HG02588 (cell line): ENCODE measurements around the gene ANKS1A.

ENCODE experiments used
- ATAC-seq: cut with Tn5 transposase; IDR thresholded peaks from one replicate; pipeline ENCODE4 v1.9.1; 2021; ENCODE audit warnings: mild to moderate bottlenecking, moderate library complexity; ENCODE audit not compliant: unreplicated experiment

ANKS1A gene

DNA sequence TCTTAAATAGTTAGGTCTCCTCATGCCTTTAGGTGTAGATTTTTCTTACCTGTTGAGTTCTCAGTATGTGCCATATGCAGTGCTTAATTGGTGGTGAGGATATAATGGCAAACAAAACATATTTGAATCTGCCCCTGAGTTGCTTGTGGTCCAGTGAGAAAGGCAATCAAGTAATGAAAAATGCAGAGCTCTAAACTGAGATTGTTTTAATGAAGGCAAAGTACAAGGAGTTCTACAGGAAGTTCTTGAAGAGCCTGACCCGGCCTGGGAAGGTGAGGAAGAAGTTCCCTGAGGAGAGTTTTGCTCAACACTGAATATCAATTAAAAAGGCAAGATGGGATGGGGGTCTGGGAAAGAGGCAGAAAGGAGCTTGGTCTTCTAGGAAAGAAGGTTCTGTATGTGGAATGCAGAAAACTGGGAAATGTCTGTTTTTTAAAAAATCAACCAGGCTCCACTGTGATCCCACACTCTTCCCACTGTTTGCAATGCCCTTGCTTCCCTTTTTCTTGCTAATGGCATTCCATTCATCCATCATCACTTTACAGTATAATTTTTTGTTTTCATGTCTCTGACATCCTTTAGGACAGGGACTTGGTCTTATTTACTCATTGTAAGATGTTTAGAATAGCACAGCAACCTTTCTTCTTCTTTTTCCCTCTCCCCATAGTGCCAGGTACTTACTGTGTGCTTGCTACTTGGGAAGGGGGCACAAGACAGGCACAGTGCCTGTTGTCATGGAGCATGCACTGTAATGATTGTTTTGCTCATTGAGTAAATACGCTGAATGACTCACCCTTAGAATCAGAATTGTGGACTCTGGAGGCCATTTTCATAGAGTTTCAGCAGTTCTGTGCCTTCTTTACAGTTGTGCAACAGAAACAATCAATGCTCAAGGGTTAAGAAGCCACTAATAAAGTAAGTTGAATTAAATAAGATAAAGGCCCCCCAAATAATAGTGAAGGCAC, 64.3 kb downstream of the ANKS1A start:
- no peak for ATAC-seq

DNA sequence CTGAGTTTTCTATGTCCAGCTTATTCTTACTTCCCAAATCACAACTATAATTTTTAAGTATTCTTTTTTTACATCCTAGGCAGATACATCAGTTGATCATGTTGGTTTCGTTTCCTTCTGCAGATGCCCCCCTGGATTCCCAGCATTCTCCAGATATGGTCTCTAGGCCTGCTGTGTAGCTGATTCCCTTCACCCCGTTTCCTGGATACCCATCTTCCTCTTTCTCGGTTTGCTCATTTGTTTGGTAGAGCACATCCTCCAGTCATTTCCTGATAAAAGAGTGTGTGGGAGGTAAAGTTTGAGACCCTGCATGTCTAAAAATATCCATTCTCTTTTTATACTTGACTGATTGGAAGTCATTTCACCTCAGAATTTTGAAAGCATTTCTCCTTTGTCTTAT, 66.4 kb downstream of the ANKS1A start:
- ATAC-seq = no peak

DNA sequence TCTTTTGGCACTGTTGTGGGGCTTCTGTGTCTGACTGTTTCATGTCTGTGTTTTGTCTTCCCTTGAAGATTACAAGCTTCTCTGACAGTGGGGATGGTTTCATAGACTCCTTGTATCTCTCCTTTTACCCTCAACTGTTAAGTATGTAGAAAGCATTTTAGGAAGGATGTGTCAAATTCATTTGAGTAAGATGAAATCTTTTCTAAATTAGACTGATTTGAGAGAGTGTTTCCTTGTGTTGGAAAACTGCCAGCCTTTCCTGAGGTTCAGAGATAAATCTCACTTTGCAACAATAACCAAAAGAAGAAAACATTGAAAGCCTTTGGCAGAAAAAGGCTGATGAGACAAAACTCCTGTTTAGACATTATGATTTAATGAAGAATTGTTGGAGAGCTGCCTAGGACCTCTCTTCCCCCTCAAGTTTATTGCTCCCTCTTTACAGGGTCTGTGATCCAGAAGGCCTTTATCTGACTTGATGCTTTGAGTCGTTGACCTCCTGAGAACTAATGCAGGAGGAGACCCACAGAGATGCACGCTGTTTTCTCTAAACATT, 68.3 kb downstream of the ANKS1A start:
- no peak for ATAC-seq

DNA sequence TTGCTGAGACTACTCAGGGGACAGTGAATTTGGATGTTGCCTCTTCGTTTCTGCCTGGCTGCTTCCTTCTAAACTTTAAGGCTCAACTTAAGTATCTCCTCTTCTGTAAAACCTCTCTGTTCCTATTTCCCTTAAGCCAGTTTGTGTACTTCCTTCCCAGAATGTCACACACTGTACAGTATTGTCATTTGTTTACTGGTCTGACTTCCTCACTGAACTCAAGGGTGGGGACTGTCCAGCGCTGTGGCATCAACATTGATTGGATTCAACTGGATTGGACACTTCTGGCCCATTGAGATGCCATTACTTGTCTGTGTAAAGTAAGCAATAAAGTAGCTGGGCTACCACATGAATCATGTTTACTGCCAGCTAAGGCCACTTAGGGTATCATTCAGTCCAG, 69.7 kb downstream of the ANKS1A start:
- ATAC-seq = no peak

DNA sequence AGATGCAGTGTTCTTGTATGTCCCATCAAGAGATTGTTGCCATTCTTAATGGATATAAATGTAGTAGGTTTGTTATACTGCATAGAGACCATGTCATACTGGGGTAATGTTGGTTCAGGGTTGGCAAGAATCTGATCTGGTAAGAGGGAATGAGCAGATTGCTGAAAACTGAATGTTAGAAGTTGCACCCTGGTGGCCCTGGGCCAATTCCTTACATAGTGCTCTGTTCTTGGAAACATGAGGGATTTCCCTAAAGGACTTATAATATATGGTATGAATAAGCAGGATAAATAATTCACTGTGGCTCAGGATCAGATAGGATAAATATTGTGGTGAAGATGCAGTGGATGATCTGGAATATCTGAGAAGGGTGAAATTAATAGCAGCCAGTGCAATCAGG, 70.2 kb downstream of the ANKS1A start:
- ATAC-seq = no peak

DNA sequence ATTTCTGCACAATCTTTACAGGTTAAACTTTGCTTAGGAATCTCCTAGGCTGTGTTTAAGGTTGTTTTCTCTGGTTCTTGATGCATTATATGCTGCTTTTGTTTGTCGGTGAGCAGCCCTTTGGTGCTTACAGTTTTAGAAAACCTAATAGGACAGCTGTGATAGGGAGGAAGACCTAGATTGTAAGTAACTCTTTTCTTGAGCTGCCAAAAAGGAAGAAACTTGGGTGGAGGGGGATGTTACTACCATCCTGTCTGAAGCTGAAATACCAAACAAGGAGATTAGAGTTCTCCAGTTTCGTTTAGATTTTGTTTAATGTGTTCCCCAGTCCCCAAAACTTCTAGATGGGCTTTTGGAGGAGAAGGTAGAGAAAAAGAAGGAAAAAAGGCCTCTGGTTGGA, 72.0 kb downstream of the ANKS1A start:
- no peak for ATAC-seq

DNA sequence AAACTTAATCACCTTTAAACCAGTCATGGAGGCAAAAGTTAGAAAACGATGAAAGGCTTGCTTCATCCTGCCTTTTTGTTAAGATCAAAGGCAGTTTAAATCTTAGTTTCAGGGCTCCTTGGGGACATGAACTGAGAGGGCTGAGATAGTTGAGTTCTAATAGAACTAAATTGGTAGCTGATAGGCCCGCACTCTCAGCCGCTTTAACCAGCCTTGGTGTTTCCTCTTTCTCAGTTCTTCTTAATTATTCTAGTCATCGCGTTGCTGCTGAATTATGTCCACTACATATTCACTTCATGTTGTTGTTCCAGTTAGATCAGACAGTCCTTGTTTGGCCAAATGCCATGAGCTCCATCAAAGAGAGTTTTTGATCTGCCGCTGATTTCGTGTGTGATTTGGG, 72.5 kb downstream of the ANKS1A start:
- ATAC-seq = no peak

DNA sequence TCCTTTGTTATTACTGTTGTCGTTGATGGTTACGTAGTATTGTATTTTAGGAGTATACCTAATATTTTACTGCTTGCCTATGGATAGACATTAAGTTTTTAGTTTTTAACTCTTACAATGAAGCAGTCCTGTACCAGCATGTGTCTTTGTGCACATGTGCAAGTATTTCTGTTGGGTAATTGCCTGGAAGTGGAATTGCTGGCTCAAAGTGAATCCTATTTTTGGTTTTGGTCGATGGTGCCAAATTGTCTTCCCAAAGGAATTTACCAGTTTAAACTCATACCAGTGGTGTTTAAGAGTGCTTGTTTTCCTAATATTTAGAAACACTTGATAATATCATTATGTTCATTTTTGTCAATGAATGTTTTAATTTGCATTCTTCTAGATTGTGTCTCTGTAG, 75.5 kb downstream of the ANKS1A start:
- no peak for ATAC-seq

DNA sequence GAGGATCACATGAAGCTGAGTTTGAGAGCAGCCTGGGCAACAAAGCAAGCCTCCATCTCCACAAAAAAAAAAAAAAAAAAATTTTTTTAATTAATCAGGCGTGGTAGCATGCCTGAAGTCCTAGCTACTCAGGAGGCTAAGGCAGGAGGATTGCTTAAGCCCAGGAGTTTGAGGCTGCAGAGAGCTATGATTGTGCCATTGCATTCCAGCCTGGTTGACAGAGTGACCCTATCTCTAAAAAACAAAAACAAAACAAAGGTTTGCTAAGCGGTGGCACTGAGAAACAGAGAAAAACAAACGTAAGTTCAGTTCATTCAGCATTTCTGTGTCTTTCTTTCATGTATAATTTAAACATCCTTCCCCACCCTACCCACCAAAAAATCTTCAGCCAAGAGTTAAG, 78.4 kb downstream of the ANKS1A start:
- ATAC-seq = no peak

DNA sequence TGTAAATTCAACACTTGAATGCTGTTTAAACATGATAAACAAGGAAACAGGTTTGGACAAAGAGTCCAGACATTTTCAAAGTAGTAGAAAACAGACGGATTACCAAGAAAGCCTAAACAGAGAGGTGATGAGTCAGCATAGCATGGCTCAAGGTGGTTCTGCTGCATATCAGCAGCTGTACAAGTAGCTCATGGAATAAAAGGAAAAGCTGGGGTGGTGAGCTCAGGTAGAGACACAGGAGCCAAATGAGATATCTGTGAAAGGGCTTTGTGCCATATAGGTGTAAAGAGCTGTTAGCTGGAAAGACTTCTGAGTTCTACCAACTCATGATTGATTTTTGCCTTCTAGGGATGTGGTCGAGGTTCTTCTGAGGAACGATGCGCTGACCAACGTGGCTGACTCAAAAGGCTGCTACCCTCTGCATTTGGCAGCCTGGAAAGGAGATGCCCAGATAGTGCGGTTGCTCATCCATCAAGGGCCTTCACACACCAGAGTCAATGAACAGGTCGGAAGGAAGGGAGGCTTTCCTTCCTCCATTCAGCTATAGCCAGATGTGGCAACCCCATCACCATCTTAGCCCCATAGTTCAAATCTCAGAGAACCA, 80.7 kb downstream of the ANKS1A start:
- ATAC-seq = no peak

DNA sequence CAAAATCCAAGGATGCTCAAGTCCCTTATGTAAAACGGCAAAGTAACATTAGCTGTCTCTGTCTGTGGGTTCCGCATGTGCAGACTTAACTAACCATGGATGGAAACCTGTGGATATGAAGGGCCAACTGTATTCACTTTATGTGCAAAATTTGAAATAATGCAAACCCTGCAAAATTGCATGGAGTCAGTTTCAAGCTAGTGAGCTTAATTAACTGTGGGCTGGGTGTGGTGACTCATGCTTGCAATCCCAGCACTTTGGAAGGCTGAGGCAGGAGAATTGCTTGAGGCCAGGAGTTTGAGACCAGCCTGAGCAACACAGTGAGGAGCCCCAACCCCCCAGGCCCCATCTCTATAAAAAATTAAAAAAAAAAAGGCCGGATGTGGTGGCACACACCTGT, 81.4 kb downstream of the ANKS1A start:
- ATAC-seq = no peak

DNA sequence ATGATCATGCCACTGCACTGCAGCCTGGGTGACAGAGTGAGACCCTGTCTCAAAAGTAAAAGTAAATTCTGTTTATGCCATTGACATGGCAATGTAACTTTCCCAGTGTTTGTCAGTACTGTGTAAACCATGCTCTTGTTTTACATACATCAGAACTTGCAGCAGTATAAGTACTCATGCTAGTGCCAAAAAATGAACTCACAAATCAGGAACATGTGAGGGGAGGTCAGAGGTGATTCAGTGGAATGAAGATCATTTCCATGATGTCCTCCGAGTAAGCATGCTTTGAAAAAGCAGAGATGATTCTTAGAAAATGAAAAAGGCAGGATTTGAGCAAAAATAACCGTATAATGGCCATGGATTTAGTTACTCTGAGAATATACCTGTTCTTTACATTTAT, 81.9 kb downstream of the ANKS1A start:
- no peak for ATAC-seq

DNA sequence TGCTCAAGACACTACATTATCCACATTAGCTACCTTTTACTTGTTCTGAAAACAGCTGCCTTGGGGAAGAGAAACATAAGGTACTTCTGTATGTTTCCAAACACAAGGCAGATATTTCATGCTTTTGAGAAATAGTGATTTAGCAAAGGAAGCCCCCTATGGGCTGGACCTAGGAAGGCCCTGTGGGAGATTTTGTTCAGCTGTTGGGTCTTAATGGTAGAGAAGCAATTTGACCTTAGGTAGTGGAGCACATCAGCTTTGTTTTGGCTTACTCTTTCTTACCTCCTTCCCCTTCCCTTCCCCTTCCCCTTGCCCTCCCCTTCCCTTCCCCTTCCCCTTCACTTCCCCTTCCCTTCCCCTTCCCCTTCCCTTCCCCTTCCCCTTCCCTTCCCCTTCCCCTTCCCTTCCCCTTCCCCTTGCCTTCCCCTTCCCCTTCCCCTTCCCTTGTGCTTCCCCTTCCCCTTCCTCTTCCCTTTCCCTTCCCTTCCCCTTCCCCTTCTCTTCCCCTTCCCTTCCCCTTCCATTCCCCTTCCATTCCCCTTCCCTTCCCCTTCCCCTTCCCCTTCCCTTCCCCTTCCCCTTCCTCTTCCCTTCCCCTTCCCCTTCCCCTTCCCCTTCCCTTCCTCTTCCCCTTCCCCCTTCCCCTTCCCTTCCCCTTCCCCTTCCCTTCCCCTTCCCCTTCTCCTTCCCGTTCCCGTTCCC, 84.6 kb downstream of the ANKS1A start:
- ATAC-seq = no peak

DNA sequence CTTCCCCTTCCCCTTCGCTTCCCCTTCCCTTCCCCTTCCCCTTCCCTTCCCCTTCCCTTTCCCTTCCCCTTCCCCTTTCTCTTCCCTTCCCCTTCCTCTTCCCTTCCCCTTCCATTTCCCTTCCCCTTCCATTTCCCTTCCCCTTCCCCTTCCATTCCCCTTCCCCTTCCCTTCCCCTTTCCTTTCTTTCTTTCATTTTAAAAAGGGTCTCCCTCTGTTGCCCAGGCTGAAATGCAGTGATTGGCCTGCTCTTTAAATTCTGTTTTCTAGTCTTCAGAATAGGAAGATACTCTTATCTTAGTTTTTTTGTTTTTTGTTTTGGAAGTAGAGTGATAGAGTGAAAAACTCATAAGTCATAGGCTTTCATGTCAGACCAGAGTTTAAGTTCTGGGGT, 85.2 kb downstream of the ANKS1A start:
- no peak for ATAC-seq

DNA sequence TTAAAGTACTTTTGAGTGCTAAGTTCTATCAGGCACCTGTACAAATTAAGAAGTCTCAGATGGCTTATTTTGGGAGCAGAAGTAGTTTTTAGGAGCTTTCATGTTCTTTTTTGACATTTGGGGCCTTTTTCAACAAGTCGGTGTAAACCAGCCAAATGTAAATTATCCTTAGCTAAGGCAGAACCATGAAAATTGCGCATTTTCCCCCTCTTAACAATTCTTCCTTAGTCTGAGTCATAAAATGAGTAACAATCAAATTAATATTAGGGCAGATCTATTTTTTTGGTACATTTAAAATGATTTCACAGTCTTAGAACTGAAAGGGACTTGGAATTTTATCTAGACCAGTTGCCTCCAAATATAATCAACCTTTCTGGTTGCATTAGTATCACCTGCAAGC, 87.2 kb downstream of the ANKS1A start:
- ATAC-seq = no peak

DNA sequence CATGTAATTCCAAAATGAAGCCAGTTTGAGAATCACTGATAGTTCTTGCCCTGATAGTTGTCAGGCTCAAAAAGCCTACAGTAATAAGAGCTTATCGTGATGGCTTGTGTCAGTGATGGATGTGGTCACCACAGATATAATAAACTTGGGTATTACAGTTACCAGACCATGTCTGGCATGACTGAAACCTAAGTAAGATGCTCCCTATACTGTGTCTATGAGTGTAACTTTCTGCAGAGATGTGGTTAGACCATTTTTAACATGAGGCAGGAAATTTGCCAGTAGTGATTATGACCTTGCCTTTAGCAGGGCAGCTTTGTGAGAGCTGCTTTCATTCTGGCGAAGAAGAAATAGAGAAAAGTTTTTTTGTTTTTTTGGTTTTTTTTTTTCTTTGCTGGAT, 90.2 kb downstream of the ANKS1A start:
- ATAC-seq = no peak

DNA sequence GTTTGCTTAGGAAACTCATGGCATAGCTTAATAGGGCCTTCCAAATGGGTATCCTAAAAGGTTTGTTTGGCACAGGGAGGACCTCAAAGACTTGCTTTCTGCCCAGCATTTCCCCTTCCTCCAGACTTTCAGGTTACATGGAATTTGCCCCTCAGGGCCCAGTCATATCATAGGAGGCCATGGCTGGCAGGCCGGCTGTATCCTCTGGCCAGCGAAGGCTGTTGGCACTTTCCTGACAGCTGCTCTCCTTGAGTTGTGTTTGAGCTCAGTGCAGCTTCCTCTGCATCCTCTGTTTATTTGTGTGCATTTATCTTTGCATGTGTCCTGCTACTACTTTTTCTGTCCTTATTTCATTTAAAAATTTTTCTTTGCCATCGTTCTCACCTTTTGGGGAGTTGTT, 90.9 kb downstream of the ANKS1A start:
- no peak for ATAC-seq

DNA sequence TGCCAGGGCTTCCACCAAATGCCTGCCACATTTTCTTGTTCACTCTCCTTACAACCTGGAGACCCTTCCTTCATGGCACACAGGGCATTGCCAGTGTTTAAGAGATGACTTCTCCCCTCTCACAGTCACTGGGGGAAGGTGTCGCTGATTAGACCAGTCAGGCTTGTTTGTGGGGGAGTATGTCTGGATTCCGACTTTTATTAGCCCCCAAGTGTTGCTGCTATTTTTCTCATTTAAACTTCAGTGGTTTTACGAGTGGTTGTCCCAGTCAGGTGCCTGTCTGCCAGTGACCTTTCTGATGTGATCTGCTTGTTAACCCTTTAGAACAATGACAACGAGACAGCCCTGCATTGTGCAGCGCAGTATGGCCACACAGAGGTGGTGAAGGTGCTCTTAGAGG, 92.3 kb downstream of the ANKS1A start:
- no peak for ATAC-seq

DNA sequence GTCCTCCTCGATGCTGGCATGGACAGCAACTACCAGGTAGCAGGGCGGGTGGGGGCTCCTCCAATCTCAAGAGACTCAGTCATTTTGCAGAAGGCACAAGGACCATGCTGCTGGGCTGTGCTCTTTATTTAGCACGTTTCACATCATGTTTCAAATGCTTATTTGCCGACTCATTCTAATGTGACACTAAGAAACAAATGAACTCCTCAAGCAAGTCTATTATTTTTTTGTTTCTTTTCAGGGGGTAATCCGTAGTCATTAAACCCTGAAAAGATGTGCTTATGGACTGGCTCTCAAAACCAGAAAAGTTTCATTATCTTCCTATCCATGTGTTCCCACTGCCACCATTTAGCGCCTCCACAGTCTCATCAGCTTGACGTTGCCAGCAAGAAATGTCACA, 92.9 kb downstream of the ANKS1A start:
- ATAC-seq = no peak

DNA sequence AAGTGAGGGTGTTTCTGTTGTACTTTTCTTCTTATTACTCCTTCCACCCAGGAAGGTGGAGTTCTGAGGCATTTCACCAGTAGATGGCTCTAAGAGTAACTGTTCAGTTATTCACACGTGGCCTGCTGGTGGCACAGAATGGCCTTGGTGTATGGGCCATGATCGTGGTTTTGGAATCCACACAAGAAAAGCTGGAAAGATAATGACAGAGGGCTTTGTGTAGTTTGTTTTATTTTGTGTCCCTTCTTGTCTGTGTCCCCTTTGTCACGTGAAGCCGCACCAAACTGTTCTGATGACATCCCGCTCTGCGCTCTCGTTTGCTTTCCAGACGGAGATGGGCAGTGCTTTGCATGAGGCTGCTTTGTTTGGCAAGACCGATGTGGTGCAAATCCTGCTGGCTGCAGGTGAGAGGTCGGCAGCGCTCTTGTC, 93.4 kb downstream of the ANKS1A start:
- no peak for ATAC-seq

DNA sequence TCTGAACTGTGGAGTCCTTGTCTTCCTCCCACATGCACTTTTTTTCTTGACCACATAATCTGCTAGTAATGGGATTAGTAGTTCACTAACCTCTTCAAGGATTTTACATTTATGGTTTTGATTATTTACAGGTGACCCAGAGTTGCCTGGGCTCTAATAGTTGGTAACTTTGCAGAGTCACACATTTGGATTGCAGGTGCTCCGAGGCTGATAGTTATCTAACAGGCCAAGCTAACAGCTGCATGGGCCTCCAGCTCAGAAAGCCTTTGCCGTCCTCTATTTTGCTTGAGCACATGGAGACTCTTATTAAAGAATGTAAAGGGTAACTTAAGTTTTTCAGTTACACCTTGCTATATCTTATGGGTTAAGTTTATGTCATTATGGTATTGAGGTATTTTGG, 95.4 kb downstream of the ANKS1A start:
- ATAC-seq = no peak

DNA sequence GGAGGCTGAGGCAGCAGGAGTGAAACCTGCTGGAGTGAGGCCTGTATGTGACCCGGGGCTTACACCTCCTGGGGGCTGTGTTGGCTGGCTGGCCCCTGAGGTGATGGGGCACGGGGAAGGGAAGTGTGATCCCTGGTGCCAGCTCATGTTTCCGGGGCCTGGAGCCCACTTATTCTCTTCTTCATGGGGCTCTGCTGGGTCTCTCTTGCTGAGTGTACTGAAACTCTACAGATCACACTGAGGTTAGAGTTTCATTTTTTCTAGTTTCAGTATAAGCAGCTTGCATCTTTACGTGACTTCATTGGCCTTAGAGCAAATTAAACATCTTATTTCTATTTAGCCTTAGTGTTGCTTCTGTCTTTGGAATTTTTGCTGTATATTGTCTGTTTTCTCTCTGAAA, 96.2 kb downstream of the ANKS1A start:
- no peak for ATAC-seq
